ENCODE data around the gene TRIP12.
"Not testable (repeated sequence)": the region's sequence is repeated elsewhere in the genome, so short reads cannot be mapped to it uniquely, and the experiment has no call there.

Gene TRIP12

DNA sequence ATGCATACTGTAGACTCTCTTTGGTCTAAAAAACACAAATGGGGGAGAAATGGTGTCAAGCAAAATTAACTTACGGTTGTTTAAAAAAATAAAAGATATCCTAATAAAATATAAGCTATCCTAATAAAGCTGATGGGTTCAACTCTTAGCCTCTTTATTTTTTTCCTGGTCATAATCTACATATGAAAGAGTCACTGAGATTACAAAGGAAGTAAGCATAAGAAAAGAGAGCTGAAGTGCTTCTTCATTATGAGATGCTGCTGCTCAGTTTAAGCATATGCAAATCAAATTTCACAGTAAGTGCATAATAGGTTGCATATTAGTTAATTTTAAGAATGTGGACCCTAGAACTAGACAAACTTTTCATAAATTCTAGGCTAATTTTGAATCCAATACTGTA lies 147.6 kb downstream of the TRIP12 start:
- FAIRE-seq: no peak
- no peak for TF ChIP-seq CTCF (IDR thresholded peaks at IDR 0.05; ENCODE audit: insufficient read depth, missing control alignments)

DNA sequence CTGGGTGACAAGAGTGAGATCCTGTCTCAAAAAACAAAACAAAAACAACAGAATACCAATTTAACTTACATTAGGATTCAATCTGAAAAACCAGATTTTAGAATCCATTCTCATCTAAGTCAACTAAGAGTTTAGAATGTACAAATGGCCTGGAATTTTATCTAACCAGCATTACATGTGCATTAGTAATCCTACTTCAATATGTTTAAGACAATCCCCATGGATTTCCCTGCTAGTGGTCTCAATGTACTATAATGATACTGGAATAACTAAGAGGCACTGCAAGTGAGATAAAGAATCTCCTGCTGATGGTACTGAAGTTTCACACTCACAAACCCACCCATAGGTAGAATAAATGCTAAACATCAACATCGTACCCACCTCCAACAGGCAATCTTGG lies 153.6 kb downstream of the TRIP12 start:
- DNase-seq (ENCODE audit: insufficient read length, low spot score) (no peak), FAIRE-seq (no peak)
- TF ChIP-seq CTCF (IDR thresholded peaks at IDR 0.05; ENCODE audit: insufficient read depth, missing control alignments): no peak

More for the DNA sequence above, 147.6 kb downstream of the TRIP12 start:
- no peak for DNase-seq (ENCODE audit: insufficient read length, low spot score)

DNA sequence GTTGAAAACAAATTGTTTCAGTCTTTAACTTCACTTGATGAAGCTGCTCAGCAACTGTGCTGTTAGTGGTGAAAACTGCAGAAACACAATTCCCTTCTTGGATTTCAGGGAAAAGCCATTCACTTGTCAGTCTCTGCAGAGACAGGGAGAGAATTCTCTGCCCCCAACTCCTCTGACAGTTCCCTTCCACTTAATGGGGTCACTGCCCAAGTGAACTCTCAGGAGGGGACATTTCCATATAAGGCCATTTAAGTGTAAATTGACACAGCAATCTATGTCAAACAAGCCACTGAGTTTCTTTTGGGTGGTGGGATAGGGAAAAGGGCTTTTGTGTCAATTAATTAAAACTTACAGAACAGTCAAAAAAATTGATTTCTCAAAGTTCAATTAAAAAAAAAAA lies 156.1 kb downstream of the TRIP12 start:
- TF ChIP-seq CTCF (IDR thresholded peaks at IDR 0.05; ENCODE audit: insufficient read depth, missing control alignments): no peak
- DNase-seq (ENCODE audit: insufficient read length, low spot score) (no peak), FAIRE-seq (no peak)

DNA sequence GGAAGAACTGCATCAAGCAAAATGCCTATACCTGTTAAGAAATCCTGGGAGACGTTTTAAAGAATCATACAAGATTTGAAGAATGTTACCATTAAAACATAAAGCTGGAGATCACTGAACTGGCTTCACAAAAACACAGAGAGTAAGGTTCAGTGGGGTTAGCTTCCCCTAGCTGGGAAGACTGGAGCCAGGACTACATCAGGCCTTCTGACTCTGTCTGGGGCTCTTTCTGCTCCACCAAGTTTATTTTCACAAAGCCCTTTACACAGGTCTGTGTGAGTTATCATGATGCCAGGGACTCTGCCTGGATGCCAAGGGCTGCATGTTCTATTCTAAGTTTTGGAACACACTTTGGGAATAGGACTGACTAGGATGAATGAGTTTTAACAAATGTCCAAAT lies 160.1 kb downstream of the TRIP12 start:
- TF ChIP-seq CTCF (IDR thresholded peaks at IDR 0.05; ENCODE audit: insufficient read depth, missing control alignments): no peak
- FAIRE-seq: no peak
- no peak for DNase-seq (ENCODE audit: insufficient read length, low spot score)

- not testable (repeated sequence) for DNase-seq (ENCODE audit: insufficient read length, low spot score); FAIRE-seq
These were observed 164.3 kb downstream of the TRIP12 start for GRCh38 chr2:229757462-229757861.

DNA sequence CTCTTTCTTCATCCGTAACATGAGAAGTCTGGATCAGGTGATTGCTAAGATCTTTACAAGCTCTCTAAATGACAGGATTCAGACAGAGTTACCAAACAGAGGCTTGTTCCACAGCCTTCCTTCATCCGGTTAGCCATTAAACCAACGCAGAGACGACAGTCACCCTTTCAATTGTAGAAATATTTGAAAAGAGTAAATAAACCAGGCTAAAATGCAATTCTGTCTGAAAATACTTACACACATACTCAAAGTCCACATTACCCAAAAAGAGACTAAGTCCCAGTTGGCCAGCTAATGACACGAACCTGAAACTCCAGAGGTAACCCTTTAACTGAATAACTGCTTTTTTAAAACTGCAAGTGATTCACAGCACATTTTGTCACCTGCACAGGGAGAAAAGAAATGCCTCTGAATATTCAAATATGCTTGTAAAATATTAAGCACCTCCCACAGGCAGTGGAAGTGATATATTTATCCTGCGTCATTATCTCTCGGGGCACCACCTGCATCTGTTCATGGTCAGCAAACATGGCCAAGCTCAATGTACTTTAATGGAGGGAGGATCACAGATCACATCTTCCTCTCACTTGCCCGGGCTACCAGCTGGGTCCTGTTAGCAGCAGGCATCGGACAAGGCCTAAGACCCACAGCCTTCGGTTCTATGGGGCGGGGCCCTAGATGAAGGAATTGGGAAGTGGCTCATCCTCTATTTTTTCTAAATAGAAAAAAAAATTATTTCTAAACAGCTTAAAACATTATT lies 168.7 kb downstream of the TRIP12 start:
- DNase-seq (ENCODE audit: insufficient read length, low spot score) (no peak), FAIRE-seq (no peak)
- TF ChIP-seq CTCF (IDR thresholded peaks at IDR 0.05; ENCODE audit: insufficient read depth, missing control alignments): no peak

GRCh38 chr2:229749779-229750178 lies 172.0 kb downstream of the TRIP12 start:
- DNase-seq (ENCODE audit: insufficient read length, low spot score): no peak
- no peak for TF ChIP-seq CTCF (IDR thresholded peaks at IDR 0.05; ENCODE audit: insufficient read depth, missing control alignments)

More at GRCh38 chr2:229749779-229750178, 172.0 kb downstream of the TRIP12 start:
- no peak for FAIRE-seq
